GM06990 (cell line): ENCODE results near the gene ATXN10.

Source experiments
- DNase-seq: peaks from one replicate; pipeline ENCODE4 v3.0.0-alpha.2; 2011; ENCODE audit not compliant: insufficient read length; ENCODE audit errors: extremely low read depth
- H3K27me3 ChIP-seq: replicated peaks from 2 replicates; pipeline ENCODE4 v1.6.0; 2011; ENCODE audit warnings: low read length; ENCODE audit not compliant: control insufficient read depth, insufficient read depth
- H3K36me3 ChIP-seq: 2 replicates; pipeline ENCODE4 v1.5.1; 2011; ENCODE audit warnings: low read length; ENCODE audit not compliant: control insufficient read depth, insufficient read depth
- H3K4me3 ChIP-seq: replicated peaks from 2 replicates; pipeline ENCODE4 v1.5.1; 2011; ENCODE audit warnings: low read depth, mild to moderate bottlenecking, control low read depth, low read length
- TF ChIP-seq, protein P1 (sequence below): IDR thresholded peaks from 2 replicates; pipeline ENCODE4 v1.5.1; 2011; ENCODE audit warnings: low read length, control low read depth, mild to moderate bottlenecking, inconsistent platforms; ENCODE audit not compliant: insufficient read depth, poor library complexity, severe bottlenecking

ATXN10 gene

GRCh38 chr22:45818424-45819085, 146.9 kb downstream of the ATXN10 start:
- no peak for DNase-seq
- no peaks in the 10 kb centered on the region for H3K27me3 ChIP-seq
- TF ChIP-seq, protein P1, sequence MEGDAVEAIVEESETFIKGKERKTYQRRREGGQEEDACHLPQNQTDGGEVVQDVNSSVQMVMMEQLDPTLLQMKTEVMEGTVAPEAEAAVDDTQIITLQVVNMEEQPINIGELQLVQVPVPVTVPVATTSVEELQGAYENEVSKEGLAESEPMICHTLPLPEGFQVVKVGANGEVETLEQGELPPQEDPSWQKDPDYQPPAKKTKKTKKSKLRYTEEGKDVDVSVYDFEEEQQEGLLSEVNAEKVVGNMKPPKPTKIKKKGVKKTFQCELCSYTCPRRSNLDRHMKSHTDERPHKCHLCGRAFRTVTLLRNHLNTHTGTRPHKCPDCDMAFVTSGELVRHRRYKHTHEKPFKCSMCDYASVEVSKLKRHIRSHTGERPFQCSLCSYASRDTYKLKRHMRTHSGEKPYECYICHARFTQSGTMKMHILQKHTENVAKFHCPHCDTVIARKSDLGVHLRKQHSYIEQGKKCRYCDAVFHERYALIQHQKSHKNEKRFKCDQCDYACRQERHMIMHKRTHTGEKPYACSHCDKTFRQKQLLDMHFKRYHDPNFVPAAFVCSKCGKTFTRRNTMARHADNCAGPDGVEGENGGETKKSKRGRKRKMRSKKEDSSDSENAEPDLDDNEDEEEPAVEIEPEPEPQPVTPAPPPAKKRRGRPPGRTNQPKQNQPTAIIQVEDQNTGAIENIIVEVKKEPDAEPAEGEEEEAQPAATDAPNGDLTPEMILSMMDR: no peak
- peaks cover 7% of the 10 kb centered on the region for H3K36me3 ChIP-seq
- no peak overlapping the region for H3K4me3 ChIP-seq

- Histone ChIP-seq H3K36me3 (peaks cover 7% of the 10 kb centered on the region), H3K4me3 (no peak overlapping the region), H3K27me3 (no peaks in the 10 kb centered on the region)
- no peak for DNase-seq
- TF ChIP-seq, protein P1: no peak
Measured at GRCh38 chr22:45819305-45819704, 147.7 kb downstream of the ATXN10 start.

GRCh38 chr22:45823336-45823735, 151.7 kb downstream of the ATXN10 start:
- Histone ChIP-seq H3K4me3 (no peak overlapping the region), H3K27me3 (no peaks in the 10 kb centered on the region), H3K36me3 (peaks cover 3% of the 10 kb centered on the region; the same call in 1 of the 2 replicates)
- DNase-seq: no peak
- TF ChIP-seq, protein P1: no peak

GRCh38 chr22:45826520-45826919, 154.9 kb downstream of the ATXN10 start:
- TF ChIP-seq, protein P1: no peak
- Histone ChIP-seq H3K36me3 (no peaks in the 10 kb centered on the region; the same call in 1 of the 2 replicates), H3K4me3 (no peak overlapping the region), H3K27me3 (no peaks in the 10 kb centered on the region)
- no peak for DNase-seq

DNA sequence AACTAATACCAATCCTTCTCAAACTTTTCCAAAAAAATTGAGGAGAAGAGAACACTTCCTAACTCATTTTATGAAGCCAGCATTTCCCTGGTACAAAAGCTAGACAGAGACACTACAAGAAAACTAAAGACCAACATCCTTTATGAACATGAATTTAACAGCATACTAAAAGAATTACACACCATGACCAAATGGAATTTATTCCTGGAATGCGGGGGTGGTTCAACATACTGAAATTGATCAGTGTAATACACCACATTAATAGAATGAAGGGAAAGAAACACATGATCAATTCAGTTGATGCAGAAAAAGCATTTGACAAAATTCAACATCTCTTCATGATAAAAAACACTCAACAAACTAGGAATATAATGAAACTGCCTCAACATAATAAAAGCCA, 157.2 kb downstream of the ATXN10 start:
- Histone ChIP-seq H3K27me3 (no peaks in the 10 kb centered on the region), H3K36me3 (peaks cover 3% of the 10 kb centered on the region), H3K4me3 (no peak overlapping the region)
- TF ChIP-seq, protein P1: no peak
- no peak for DNase-seq
